CD4-positive, alpha-beta T cell (primary cell): Measurements from ENCODE around the gene CSNK2A1. TPM values are rescaled to one million over a fixed set of nuclear protein-coding genes. Genes with fewer than 3 reads are reported as not detected.

ENCODE experiments used
- ATAC-seq: fragments of 200-7000 bp; cut with Tn5 transposase; one replicate; pipeline ENCODE4 v1.10.0; 2022; ENCODE audit warnings: mild to moderate bottlenecking; ENCODE audit not compliant: poor library complexity
- CTCF ChIA-PET: fragments of 350-600 bp; sonication (Branson Sonifier 250); formaldehyde crosslinking; loops from one replicate; lab custom pipeline; 2021; ENCODE audit warnings: antibody characterized with exemption, inconsistent platforms; lab: Charles Lee
- POLR2A ChIA-PET: fragments of 350-600 bp; sonication (Branson Sonifier 250); formaldehyde crosslinking; loops from one replicate; lab custom pipeline; 2021; ENCODE audit warnings: antibody characterized with exemption, inconsistent platforms; lab: Charles Lee
- DNase-seq, 14 experiments: peaks; one replicate each; pipeline ENCODE4 v3.0.0-alpha.2; 2013 to 2020; ENCODE audit warnings: mixed read lengths in 2 of 14
- H3K27ac ChIP-seq, 2 donors: one replicate each; pipeline versions ENCODE4 v1.5.1 to v1.7.0; 2013; ENCODE audit warnings: low read length in 2 of 2, low read depth in 1 of 2, mild to moderate bottlenecking in 1 of 2
- H3K27me3 ChIP-seq, 2 experiments: 1 replicate in 1 of 2; 2 replicates in 1 of 2; pipeline versions ENCODE4 v1.6.1 to v1.7.0; 2013; ENCODE audit warnings: low read length in 2 of 2, control low read depth in 1 of 2, mild to moderate bottlenecking in 1 of 2, moderate library complexity in 1 of 2; ENCODE audit not compliant: insufficient read depth in 2 of 2, control insufficient read depth in 1 of 2
- H3K36me3 ChIP-seq: one replicate; pipeline ENCODE4 v1.6.1; 2013; ENCODE audit warnings: low read length, control low read depth; ENCODE audit not compliant: insufficient read depth
- H3K4me1 ChIP-seq: one replicate; pipeline ENCODE4 v1.6.1; 2013; ENCODE audit warnings: low read length, control low read depth; ENCODE audit not compliant: insufficient read depth
- H3K4me3 ChIP-seq: one replicate; pipeline ENCODE4 v1.5.1; 2013; ENCODE audit warnings: mild to moderate bottlenecking, low read length, moderate library complexity
- H3K9me3 ChIP-seq, 2 experiments: 1 replicate in 1 of 2; 2 replicates in 1 of 2; pipeline versions ENCODE4 v1.6.1 to v1.7.0; 2013; ENCODE audit warnings: low read length in 2 of 2, mild to moderate bottlenecking in 2 of 2, control low read depth in 1 of 2, moderate library complexity in 1 of 2; ENCODE audit not compliant: control insufficient read depth in 1 of 2, insufficient read depth in 1 of 2
- H3K27ac Mint-ChIP-seq: one replicate; pipeline ENCODE4 v1.8.0; 2020; ENCODE audit warnings: mixed read lengths
- H3K27me3 Mint-ChIP-seq: one replicate; pipeline ENCODE4 v1.8.0; 2021; ENCODE audit warnings: mixed read lengths
- H3K36me3 Mint-ChIP-seq: one replicate; pipeline ENCODE4 v1.8.0; 2021; ENCODE audit warnings: low read depth, mixed read lengths
- H3K4me1 Mint-ChIP-seq: one replicate; pipeline ENCODE4 v1.8.0; 2021; ENCODE audit warnings: low read depth, mixed read lengths
- H3K4me3 Mint-ChIP-seq: one replicate; pipeline ENCODE4 v1.8.0; 2020; ENCODE audit warnings: mild to moderate bottlenecking, mixed read lengths
- H3K9me3 Mint-ChIP-seq: one replicate; pipeline ENCODE4 v1.8.0; 2020; ENCODE audit warnings: mixed read lengths
- intact Hi-C, 2 experiments: fragments of 100-400 bp; cut with DNase I in 1 of 2; cut with micrococcal nuclease in 1 of 2; formaldehyde crosslinking; loops; one replicate each; pipeline versions ENCODE4 v1.15.1 to v1.9.0; 2023 to 2025; cut with DNase I, micrococcal nuclease
- total RNA-seq, 174 experiments: library from RNA in 2 of 174; stranded (reverse) in 2 of 174; gene quantifications; one replicate each; pipeline ENCODE4 v1.2.3 and lab custom pipeline; 2021 to 2026
- TF ChIP-seq, protein P1 (sequence below): fragments of 200-600 bp; IDR thresholded peaks from one replicate; pipeline ENCODE4 v1.8.0; 2022; ENCODE audit warnings: antibody characterized with exemption, mild to moderate bottlenecking

CSNK2A1 gene
- total RNA-seq, 2 experiments from 2014 or later = 55.5 to 56.9 TPM

DNA sequence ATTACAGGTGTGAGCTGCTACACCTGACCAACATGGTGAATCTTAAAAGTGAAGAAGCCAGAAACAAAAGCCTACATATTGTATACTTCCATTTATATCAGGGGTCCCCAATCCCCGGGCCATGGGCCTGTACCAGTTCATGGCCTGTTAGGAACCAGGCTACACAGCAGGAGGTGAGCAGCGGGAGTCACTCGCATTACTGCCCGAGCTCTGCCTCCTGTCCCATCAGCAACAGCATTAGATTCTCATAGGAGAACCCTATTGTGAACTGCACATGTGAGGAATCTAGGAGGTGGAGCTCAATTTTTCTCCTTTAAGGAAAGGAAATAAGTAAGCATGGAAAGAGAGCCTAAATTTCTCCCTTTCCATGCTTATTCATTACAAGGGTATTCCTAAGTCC lies 21.7 kb downstream of the CSNK2A1 start:
- POLR2A ChIA-PET = no interaction called here
- Mint-ChIP-seq H3K9me3 (peaks cover 10% of the 10 kb centered on the region), H3K27me3 (no peaks in the 10 kb centered on the region), H3K36me3 (peaks cover 87% of the 10 kb centered on the region), H3K4me3 (no peak overlapping the region), H3K4me1 (peaks cover 29% of the 10 kb centered on the region), H3K27ac (no peak overlapping the region)
- Histone ChIP-seq H3K36me3 (peaks cover 42% of the 10 kb centered on the region), H3K9me3 (peaks cover 8 to 13% of the 10 kb centered on the region in 2 experiments), H3K4me3 (no peak overlapping the region), H3K27ac (no peak overlapping the region), H3K27me3 (no peaks in the 10 kb centered on the region), H3K4me1 (peaks cover 3% of the 10 kb centered on the region)
- intact Hi-C loops = no loop called here
- TF ChIP-seq, protein P1, sequence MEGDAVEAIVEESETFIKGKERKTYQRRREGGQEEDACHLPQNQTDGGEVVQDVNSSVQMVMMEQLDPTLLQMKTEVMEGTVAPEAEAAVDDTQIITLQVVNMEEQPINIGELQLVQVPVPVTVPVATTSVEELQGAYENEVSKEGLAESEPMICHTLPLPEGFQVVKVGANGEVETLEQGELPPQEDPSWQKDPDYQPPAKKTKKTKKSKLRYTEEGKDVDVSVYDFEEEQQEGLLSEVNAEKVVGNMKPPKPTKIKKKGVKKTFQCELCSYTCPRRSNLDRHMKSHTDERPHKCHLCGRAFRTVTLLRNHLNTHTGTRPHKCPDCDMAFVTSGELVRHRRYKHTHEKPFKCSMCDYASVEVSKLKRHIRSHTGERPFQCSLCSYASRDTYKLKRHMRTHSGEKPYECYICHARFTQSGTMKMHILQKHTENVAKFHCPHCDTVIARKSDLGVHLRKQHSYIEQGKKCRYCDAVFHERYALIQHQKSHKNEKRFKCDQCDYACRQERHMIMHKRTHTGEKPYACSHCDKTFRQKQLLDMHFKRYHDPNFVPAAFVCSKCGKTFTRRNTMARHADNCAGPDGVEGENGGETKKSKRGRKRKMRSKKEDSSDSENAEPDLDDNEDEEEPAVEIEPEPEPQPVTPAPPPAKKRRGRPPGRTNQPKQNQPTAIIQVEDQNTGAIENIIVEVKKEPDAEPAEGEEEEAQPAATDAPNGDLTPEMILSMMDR = no peak
- ATAC-seq = no peak
- DNase-seq = no peak
- CTCF ChIA-PET = no interaction called here

DNA sequence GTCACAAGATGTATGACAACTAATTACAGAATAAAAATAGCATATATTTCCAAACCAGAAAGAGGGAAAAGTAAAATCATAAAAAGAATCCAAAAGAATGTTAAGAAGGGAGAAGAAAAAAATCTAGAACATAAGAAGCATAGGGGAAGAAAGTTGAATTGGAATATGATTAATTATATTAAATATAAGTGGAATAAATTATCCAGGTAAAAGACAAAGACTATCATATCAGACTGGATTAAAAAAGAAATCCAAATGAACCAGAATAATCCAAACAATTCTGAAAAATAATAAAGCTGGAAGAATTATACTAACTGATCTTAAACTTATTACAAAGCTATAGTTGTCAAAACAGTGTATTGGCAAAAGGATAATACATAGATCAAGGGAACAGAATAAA lies 23.6 kb downstream of the CSNK2A1 start:
- Mint-ChIP-seq H3K4me1 (peaks cover 46% of the 10 kb centered on the region), H3K36me3 (peaks cover 87% of the 10 kb centered on the region), H3K4me3 (no peak overlapping the region), H3K27ac (no peak overlapping the region), H3K9me3 (peaks cover 10% of the 10 kb centered on the region), H3K27me3 (no peaks in the 10 kb centered on the region)
- H3K4me1 ChIP-seq = peaks cover 3% of the 10 kb centered on the region
- TF ChIP-seq, protein P1 = no peak
- ATAC-seq (no peak), DNase-seq (no peak)
- H3K4me3 ChIP-seq = no peak overlapping the region
- intact Hi-C loops = no loop called here
- H3K9me3 ChIP-seq = peaks cover 4 to 11% of the 10 kb centered on the region in 2 experiments
- ChIA-PET POLR2A (no interaction called here), CTCF (no interaction called here)
- H3K27me3 ChIP-seq = no peaks in the 10 kb centered on the region
- H3K36me3 ChIP-seq = peaks cover 30% of the 10 kb centered on the region
- H3K27ac ChIP-seq = no peak overlapping the region

DNA sequence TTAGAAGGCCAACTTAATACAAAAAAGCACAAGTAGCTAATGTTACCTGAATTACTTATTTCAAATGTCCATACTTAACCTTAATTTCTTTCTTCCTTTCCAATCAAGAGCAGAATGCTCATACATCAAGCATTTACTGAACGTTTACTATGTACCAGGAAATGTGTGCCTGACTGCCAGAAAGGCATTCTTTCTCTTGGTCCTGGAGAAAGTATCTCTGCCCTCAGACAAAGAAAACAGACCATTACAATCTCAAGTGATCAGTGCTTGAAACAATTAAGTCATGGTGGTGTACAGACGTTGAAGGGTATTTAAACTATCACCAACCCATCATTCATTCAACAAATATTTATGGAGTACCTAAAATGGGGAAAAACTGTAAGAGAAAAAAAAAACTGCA lies 26.4 kb downstream of the CSNK2A1 start:
- H3K36me3 Mint-ChIP-seq = peaks cover 63% of the 10 kb centered on the region
- intact Hi-C loops = no loop called here
- H3K4me1 Mint-ChIP-seq = peaks cover 71% of the 10 kb centered on the region
- Histone ChIP-seq H3K27me3 (no peaks in the 10 kb centered on the region), H3K36me3 (peaks cover 19% of the 10 kb centered on the region), H3K4me1 (peaks cover 3% of the 10 kb centered on the region), H3K27ac (no peak overlapping the region), H3K4me3 (no peak overlapping the region), H3K9me3 (peaks cover 4 to 11% of the 10 kb centered on the region in 2 experiments)
- TF ChIP-seq, protein P1 = no peak
- ChIA-PET CTCF (no interaction called here), POLR2A (no interaction called here)
- no peak for DNase-seq
- peaks cover 10% of the 10 kb centered on the region for H3K9me3 Mint-ChIP-seq
- ATAC-seq = no peak
- H3K27ac Mint-ChIP-seq = no peak overlapping the region
- H3K4me3 Mint-ChIP-seq = no peak overlapping the region
- H3K27me3 Mint-ChIP-seq = no peaks in the 10 kb centered on the region
